ENCODE results near the gene REEP6. TPM values are rescaled to one million over a fixed set of nuclear protein-coding genes. Genes with fewer than 3 reads are reported as not detected.
"Not testable (repeated sequence)": the region's sequence is repeated elsewhere in the genome, so short reads cannot be mapped to it uniquely, and the experiment has no call there.

The REEP6 gene
- total RNA-seq, 1 donor from 2014 or later = 1.2 TPM

GRCh38 chr19:1496714-1497577, 6.0 kb downstream of the REEP6 start:
- H3K9me3 ChIP-seq = no peaks in the 10 kb centered on the region
- no peak overlapping the region for H3K4me3 ChIP-seq
- H3K36me3 ChIP-seq = no peaks in the 10 kb centered on the region
- DNase-seq (no peak), ATAC-seq (no peak)
- intact Hi-C loops (cut with DNase I) = no loop called here
- no peaks in the 10 kb centered on the region for H3K4me1 ChIP-seq
- no peak for TF ChIP-seq CTCF (IDR thresholded peaks at IDR 0.05)
- H3K27me3 ChIP-seq = peaks cover 14% of the 10 kb centered on the region
- no peak overlapping the region for H3K27ac ChIP-seq

- ATAC-seq (no peak), DNase-seq (no peak)
- Histone ChIP-seq H3K4me3 (no peak overlapping the region), H3K9me3 (no peaks in the 10 kb centered on the region), H3K27ac (no peak overlapping the region), H3K36me3 (no peaks in the 10 kb centered on the region), H3K27me3 (peaks cover 21% of the 10 kb centered on the region), H3K4me1 (no peaks in the 10 kb centered on the region)
- intact Hi-C loops (cut with DNase I) = no loop called here
- TF ChIP-seq CTCF (IDR thresholded peaks at IDR 0.05) = no peak
Observed at GRCh38 chr19:1497578-1498235, 6.7 kb downstream of the REEP6 start.

- ATAC-seq; H3K4me1 ChIP-seq; H3K36me3 ChIP-seq; DNase-seq; intact Hi-C loops (cut with DNase I); H3K27ac ChIP-seq; H3K9me3 ChIP-seq; H3K4me3 ChIP-seq: not testable (repeated sequence)
- peaks cover 36% of the 10 kb centered on the region for H3K27me3 ChIP-seq
Observed at GRCh38 chr19:1499231-1499630, 8.2 kb downstream of the REEP6 start.

- intact Hi-C loops (cut with DNase I) = no loop called here
- no peak for DNase-seq
- TF ChIP-seq CTCF (IDR thresholded peaks at IDR 0.05) = no peak
- Histone ChIP-seq H3K36me3 (no peaks in the 10 kb centered on the region), H3K9me3 (no peaks in the 10 kb centered on the region), H3K27ac (no peak overlapping the region), H3K4me1 (peaks cover 3% of the 10 kb centered on the region), H3K27me3 (peaks cover 40% of the 10 kb centered on the region), H3K4me3 (no peak overlapping the region)
- no peak for ATAC-seq
Observed at GRCh38 chr19:1501200-1501595, 10.2 kb downstream of the REEP6 start.

GRCh38 chr19:1502433-1503088, 11.6 kb downstream of the REEP6 start:
- TF ChIP-seq CTCF (IDR thresholded peaks at IDR 0.05) = no peak
- H3K4me1 ChIP-seq = peaks cover 7% of the 10 kb centered on the region
- no peak overlapping the region for H3K4me3 ChIP-seq
- intact Hi-C loops (cut with DNase I) = no loop called here
- DNase-seq (no peak), ATAC-seq (no peak)
- H3K36me3 ChIP-seq = no peaks in the 10 kb centered on the region
- H3K27me3 ChIP-seq = peaks cover 33% of the 10 kb centered on the region
- H3K27ac ChIP-seq = no peak overlapping the region
- H3K9me3 ChIP-seq = no peaks in the 10 kb centered on the region
